ENCODE data around the gene IGF2BP3.

DNA sequence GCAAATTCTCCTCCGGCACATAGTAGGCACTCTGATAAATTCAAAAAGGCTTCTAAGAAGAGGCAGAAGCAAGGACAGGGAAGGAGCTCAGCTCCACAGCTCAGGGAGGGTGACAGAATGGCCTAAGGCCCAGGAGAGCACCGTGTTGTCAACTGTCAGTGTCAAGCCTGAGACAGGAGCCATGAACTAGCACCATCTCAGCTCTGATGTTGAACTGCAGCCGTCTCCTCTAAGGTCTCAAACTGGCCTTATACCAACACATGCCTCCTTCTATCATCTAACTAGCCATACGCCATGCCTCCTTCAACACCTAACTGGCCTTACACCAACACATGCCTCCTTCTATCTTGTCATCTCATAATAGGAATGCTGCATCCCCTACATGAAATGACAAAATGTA is 73.0 kb downstream of the IGF2BP3 start:
- TF ChIP-seq, protein P1, sequence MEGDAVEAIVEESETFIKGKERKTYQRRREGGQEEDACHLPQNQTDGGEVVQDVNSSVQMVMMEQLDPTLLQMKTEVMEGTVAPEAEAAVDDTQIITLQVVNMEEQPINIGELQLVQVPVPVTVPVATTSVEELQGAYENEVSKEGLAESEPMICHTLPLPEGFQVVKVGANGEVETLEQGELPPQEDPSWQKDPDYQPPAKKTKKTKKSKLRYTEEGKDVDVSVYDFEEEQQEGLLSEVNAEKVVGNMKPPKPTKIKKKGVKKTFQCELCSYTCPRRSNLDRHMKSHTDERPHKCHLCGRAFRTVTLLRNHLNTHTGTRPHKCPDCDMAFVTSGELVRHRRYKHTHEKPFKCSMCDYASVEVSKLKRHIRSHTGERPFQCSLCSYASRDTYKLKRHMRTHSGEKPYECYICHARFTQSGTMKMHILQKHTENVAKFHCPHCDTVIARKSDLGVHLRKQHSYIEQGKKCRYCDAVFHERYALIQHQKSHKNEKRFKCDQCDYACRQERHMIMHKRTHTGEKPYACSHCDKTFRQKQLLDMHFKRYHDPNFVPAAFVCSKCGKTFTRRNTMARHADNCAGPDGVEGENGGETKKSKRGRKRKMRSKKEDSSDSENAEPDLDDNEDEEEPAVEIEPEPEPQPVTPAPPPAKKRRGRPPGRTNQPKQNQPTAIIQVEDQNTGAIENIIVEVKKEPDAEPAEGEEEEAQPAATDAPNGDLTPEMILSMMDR (IDR thresholded peaks at IDR 0.05): no peak
- no peak for TF ChIP-seq POLR2A (IDR thresholded peaks at IDR 0.05)
